Ovary (tissue), 9 donors: ENCODE results near the gene NID1. TPM values are rescaled to one million over a fixed set of nuclear protein-coding genes. Genes with fewer than 3 reads are reported as not detected.

ENCODE experiments used
- DNase-seq, 5 donors: peaks; one replicate each; pipeline ENCODE4 v3.0.0-alpha.2; 2019 to 2020
- H3K27ac ChIP-seq, 2 donors: fragments of 200-600 bp; one replicate each; pipeline versions ENCODE4 v1.5.1 to v1.8.0; 2019 to 2022
- H3K27me3 ChIP-seq: fragments of 200-600 bp; one replicate; pipeline ENCODE4 v1.8.0; 2022
- H3K36me3 ChIP-seq: fragments of 200-600 bp; sonication (generic); one replicate; pipeline ENCODE4 v1.5.1; 2019
- H3K4me1 ChIP-seq: one replicate; pipeline ENCODE4 v1.8.1; 2013; ENCODE audit warnings: mild to moderate bottlenecking, moderate library complexity; ENCODE audit not compliant: insufficient read depth
- H3K4me3 ChIP-seq: fragments of 200-600 bp; sonication (generic); one replicate; pipeline ENCODE4 v1.5.1; 2017
- H3K9me3 ChIP-seq, 2 donors: fragments of 200-600 bp in 1 of 2; sonication (generic) in 1 of 2; one replicate each; pipeline versions ENCODE4 v1.5.1 to v1.8.1; 2013 to 2019; ENCODE audit warnings: mild to moderate bottlenecking in 1 of 2, moderate library complexity in 1 of 2
- CTCF ChIP-seq, 3 donors: fragments of 450-650 bp in 2 of 3; fragments of 200-600 bp in 1 of 3; IDR thresholded peaks; one replicate each; pipeline versions ENCODE4 v1.5.1 to v1.8.0; 2016 to 2022; ENCODE audit warnings: antibody characterized with exemption in 3 of 3, mild to moderate bottlenecking in 1 of 3
- EP300 ChIP-seq: sonication (generic); formaldehyde crosslinking; IDR thresholded peaks from one replicate; pipeline ENCODE4 v1.6.1; 2017; ENCODE audit warnings: antibody characterized with exemption
- POLR2A ChIP-seq: fragments of 450-650 bp; IDR thresholded peaks from one replicate; pipeline ENCODE4 v1.6.1; 2017; ENCODE audit warnings: antibody characterized with exemption, mild to moderate bottlenecking, moderate library complexity
- WGBS, 3 donors: extraction: QIAGEN DNeasy Blood & Tissue Kit in 1 of 3; methylation state at CpG; one replicate each; pipeline versions ENCODE4 v1.1.5 to v1.1.7; 2013 to 2017; 5-methylcytosine and 5-hydroxymethylcytosine counted together
- intact Hi-C, 4 donors: fragments of 100-400 bp; cut with DNase I; formaldehyde crosslinking; loops; one replicate each; pipeline versions ENCODE4 v1.11.0 to v1.15.1; 2022 to 2023
- polyA plus RNA-seq, 2 donors: library from polyadenylated mRNA; stranded (reverse); fragments of 200-250 nt in 1 of 2; fragments of 350-450 nt in 1 of 2; fragmentation: Illumina TruSeq in 1 of 2; extraction: RNeasy Lipid Tissue Mini Kit (QIAGEN cat#74804) in 1 of 2; gene quantifications; one replicate each; pipeline ENCODE4 v1.2.3, GENCODE V29; 2013 to 2014
- total RNA-seq, 7 donors: library from RNA; depleted of rRNA in 2 of 7; stranded (reverse); fragments of >200 nt in 2 of 7; fragmentation: NEBNext Ultra II Directional in 3 of 7; extraction: Animal tissue kit (Norgen Biotek cat#: 25700) in 3 of 7; gene quantifications; one replicate each; pipeline versions ENCODE4 v1.1.0 to v1.2.4, GENCODE V29; 2016 to 2023
- donor health status: DM: no; HTN: no; CAD: no; lungs with moderate emphysema.
- donor health status: DM: no; HTN: no; CAD: no.
- donor health status: Bipolar disorder and iron deficiency.
- donor health status: DM: yes; HTN: yes; CAD: no.
- donor health status: DM: no; HTN: no; CAD: no.
- donor health status: DM: yes; HTN: yes; CAD: no.

NID1 gene
- total and polyA plus RNA-seq, 9 donors, result 59.2 to 147 (median 76.4) TPM

GRCh38 chr1:236015539-236015938, 49.4 kb downstream of the NID1 start:
- DNase-seq, result peak in 2 of 5 donors; percentile 42 to 50
- intact Hi-C loops, result no loop called here
- TF ChIP-seq POLR2A (no peak), EP300 (no peak), CTCF (IDR thresholded peaks at IDR 0.05) (no peak)
- peaks cover 16% of the 10 kb centered on the region for H3K4me1 ChIP-seq
- H3K36me3 ChIP-seq, result no peaks in the 10 kb centered on the region
- no peaks in the 10 kb centered on the region for H3K9me3 ChIP-seq
- WGBS, 3 donors, result 62 to 64% (median 63%) methylated on average over 4 of the region's 4 CpGs
- H3K27ac ChIP-seq, result peak overlapping the region; percentile 40 to 62
- no peaks in the 10 kb centered on the region for H3K27me3 ChIP-seq
- H3K4me3 ChIP-seq, result no peak overlapping the region

GRCh38 chr1:236013330-236013729, 51.6 kb downstream of the NID1 start:
- intact Hi-C loops, result no loop called here
- WGBS, 3 donors, result 96 to 97% (median 97%) methylated on average over 4 of the region's 4 CpGs

GRCh38 chr1:236011641-236012040, 53.2 kb downstream of the NID1 start:
- WGBS, 3 donors, result 90 to 95% (median 94%) methylated on average over 11 of the region's 11 CpGs
- Histone ChIP-seq H3K4me3 (no peak overlapping the region), H3K36me3 (no peaks in the 10 kb centered on the region), H3K4me1 (peaks cover 16% of the 10 kb centered on the region), H3K27ac (no peak overlapping the region), H3K27me3 (no peaks in the 10 kb centered on the region), H3K9me3 (no peaks in the 10 kb centered on the region)
- no peak for TF ChIP-seq POLR2A
- TF ChIP-seq CTCF (IDR thresholded peaks at IDR 0.05), result no peak
- TF ChIP-seq EP300, result no peak
- peak in 1 of 5 donors; percentile 33 for DNase-seq
- intact Hi-C loops, result no loop called here

More at GRCh38 chr1:236013330-236013729, 51.6 kb downstream of the NID1 start:
- Histone ChIP-seq H3K9me3 (no peaks in the 10 kb centered on the region), H3K4me1 (peaks cover 16% of the 10 kb centered on the region), H3K27ac (no peak overlapping the region), H3K27me3 (no peaks in the 10 kb centered on the region), H3K36me3 (no peaks in the 10 kb centered on the region), H3K4me3 (no peak overlapping the region)
- no peak for DNase-seq
- TF ChIP-seq CTCF (IDR thresholded peaks at IDR 0.05) (no peak), POLR2A (no peak), EP300 (no peak)

- H3K4me1 ChIP-seq, result peaks cover 10% of the 10 kb centered on the region
- peak overlapping the region in 1 of 2 donors; percentile 2 for H3K27ac ChIP-seq
- H3K36me3 ChIP-seq, result no peaks in the 10 kb centered on the region
- 56 to 60% (median 60%) methylated on average over 7 of the region's 7 CpGs for WGBS, 3 donors
- no peak for DNase-seq
- no peak for TF ChIP-seq CTCF (IDR thresholded peaks at IDR 0.05)
- no peak for TF ChIP-seq EP300
- no peak for TF ChIP-seq POLR2A
- H3K4me3 ChIP-seq, result no peak overlapping the region
- H3K27me3 ChIP-seq, result no peaks in the 10 kb centered on the region
- no peaks in the 10 kb centered on the region for H3K9me3 ChIP-seq
- intact Hi-C loops, result no loop called here
Measured at GRCh38 chr1:236010443-236010842, 54.4 kb downstream of the NID1 start.
